Measurements from ENCODE around the gene RYR2.

The RYR2 gene

GRCh38 chr1:237383791-237384190 lies 341.8 kb downstream of the RYR2 start:
- DNase-seq: no peak

- no peak for DNase-seq
Measured at GRCh38 chr1:237384213-237384612, 342.2 kb downstream of the RYR2 start.

DNA sequence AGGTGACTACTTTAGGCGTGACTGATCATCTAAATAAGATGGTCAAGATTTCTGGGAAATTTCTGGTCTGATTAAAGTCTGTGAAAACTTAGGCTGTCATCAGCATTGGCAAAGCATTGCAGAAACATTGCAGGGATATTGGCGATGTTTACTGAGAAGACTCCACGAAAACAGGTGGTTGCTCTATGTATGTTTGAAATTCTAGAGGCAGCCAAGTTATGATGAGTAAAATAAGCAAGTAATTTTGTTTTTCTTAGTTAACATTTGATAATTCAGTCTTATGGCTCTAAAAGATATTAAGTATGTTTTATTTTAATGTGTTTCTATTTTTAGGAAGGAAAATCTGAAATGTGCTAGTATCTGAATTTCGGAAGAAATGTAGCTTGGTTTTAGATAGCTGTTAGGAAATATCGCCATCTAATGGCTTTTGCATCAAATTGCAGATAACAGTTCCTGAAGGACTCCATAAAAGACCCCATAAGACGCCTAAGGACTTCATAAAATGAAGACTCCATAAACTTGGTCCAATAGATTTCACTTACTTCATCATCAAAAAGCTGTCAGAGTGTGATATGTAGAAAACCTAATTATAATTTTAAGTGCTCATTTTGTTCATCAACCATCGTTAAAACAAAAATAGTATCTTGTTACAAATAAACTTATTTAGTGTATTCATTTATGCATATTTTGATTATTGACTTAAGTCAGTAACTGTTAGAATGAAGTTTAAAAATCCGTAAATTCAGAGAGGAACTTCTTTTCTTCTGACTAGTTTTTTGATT lies 344.6 kb downstream of the RYR2 start:
- no peak for DNase-seq

GRCh38 chr1:237387144-237387505 lies 345.1 kb downstream of the RYR2 start:
- DNase-seq: no peak

GRCh38 chr1:237390823-237391222 lies 348.8 kb downstream of the RYR2 start:
- no peak for DNase-seq

DNA sequence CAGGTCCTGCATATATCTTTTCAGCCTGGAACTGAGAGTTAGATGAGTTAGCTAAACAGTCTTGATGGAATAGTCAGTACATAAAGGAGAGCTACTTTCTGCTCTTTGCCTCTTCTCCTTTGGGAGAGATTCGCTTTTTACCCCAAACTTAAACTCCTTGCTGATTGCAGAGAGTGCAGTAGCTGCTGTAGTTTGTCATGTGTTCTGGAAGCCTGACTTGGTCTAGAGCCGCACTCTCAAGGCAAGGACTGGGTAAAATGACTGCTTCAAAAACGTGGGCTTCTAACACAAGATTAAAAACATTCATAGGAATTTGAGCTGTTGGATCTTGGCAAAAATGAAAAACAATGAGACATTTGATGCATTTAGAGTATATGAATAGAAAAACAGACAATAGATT lies 351.6 kb downstream of the RYR2 start:
- DNase-seq: no peak

GRCh38 chr1:237394281-237394680 lies 352.3 kb downstream of the RYR2 start:
- no peak for DNase-seq

- DNase-seq: no peak
Measured at GRCh38 chr1:237396426-237396825, 354.4 kb downstream of the RYR2 start.

DNA sequence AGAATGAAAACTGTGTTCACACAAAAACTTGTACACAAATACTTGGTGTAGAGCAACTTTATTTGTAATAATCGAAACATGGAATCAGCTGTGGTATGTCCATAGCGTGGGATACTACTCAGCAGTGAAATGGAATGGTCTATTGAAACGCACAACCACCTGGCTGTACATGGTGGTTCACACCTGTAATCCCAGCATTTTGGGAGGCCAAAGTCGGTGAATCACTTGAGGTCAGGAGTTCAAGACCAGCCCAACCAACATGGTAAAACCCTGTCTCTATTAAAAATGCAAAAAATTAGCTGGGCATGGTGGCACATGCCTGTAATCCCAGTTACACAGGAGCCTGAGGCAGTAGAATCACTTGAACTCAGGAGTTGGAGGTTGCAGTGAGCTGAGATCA lies 356.8 kb downstream of the RYR2 start:
- no peak for DNase-seq

- DNase-seq: no peak
Measured at GRCh38 chr1:237405912-237406311, 363.9 kb downstream of the RYR2 start.

GRCh38 chr1:237411621-237412020 lies 369.6 kb downstream of the RYR2 start:
- no peak for DNase-seq

DNA sequence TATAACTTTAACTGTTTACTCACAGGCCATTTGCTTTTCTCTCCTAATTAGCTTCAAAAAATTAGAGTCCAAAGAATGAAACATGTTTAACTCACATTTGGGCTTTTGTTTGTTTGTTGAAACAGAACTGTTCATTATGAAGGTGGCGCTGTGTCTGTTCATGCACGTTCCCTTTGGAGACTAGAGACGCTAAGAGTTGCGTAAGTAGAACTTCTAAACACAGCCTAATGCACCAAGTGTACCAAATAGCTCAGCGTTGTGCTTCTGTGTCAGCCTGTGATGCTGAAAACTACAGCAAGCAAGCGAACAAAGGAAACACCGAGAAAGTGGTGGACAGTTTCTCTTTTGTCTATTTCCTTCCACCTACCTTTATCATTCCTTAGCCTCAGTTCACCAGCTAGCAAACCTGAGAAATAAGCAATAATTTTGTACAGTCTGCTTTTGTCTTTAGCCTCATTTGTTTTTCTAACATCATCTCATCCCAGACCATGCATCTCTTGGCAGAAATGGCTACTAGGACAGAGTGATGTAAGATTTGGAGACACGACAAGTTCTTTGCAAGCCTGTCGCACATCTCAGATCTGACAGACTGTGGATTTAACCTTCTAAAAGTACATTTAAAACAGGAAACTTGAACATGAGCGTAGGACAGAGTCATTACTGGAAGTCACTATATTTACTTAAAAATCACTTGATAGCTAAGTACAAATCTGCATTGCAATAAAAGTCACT lies 375.1 kb downstream of the RYR2 start:
- no peak for DNase-seq

DNA sequence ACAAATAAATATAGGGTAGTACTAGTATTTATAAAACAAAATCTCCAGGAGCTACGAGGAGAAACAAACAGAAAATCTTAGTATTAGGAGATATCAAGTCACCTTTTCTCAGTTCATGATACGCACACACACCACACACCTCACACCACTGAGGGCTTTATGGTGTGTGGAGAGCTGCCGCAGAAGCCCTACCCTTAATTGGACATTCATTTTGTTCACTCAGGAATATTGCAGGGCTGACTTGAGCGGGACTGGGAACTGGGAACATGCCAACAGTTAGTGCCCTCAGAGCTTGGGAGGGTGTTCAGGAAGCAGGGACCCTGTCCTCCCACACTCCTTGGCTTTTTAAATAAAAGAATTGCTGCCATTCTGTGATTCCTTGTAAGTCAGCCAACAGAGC lies 386.8 kb downstream of the RYR2 start:
- DNase-seq: no peak

- DNase-seq: no peak
Measured at GRCh38 chr1:237429252-237429651, 387.3 kb downstream of the RYR2 start.

DNA sequence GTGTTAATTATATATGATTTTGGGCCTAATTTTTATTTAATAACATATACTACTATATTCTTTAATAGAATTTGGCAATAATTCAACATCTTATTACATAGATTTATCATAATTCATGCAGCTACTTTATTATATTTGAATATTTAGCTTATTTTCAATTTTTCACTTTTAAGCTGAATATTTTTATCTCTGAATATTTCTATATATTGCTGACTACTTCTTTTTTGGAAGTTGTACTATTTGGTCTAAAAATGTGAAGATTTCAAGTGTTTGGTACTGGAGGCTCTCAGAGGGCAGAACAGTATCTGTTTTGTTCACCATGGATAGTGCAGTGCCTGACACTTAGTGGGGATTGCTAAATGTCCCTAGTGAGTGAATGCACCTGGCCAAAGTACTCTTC lies 389.5 kb downstream of the RYR2 start:
- no peak for DNase-seq

DNA sequence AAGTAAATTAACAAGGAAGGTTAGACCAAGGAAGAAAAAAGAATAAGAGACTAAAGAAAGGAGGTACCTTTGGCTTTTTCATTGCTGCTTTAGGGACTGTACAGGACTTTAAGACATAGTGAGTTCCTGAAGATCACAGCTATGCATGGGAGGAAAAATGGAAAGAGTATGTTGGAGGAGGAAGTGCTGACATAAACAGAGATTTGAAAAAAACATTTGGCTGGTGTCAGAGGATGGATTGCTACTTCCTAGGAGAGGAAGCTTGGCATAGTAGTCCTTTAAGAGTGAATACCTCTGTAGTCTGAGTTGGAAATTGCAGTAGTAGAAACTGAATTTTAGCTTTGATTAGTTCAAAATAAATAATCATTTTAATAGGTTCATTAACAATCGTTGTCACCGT lies 398.4 kb downstream of the RYR2 start:
- DNase-seq: no peak

DNA sequence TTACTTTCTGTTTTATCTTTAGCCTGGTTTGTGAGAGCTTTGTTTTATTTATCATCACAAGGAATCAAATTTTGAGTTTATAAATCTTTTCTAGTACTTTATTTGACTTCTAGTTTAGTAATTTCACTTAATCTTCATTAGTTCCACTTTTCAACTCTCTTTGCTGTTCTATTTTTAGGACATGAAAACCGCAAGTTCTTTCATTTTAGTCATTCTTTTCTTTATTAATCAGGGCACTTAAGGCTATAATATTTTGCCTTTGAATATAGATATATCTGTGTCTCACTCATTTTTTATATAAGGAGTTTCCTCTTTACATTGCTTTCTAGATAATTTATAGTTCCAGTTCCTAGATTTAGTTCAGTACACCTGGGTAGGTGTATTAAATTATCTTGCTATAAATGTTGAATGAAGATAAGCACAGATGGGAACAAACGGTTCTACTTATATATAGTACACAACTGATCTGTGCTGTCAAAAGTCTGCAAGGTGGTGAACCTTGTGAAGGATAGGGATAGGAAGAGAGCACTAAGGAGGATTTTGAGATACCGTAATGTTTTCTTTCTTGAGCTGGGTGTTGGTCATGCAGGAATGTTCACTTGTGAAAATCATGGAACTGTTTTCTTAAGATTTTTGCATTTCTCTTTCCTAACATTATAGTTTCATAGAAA lies 402.3 kb downstream of the RYR2 start:
- DNase-seq: no peak

- DNase-seq: no peak
Measured at GRCh38 chr1:237448042-237448441, 406.1 kb downstream of the RYR2 start.

DNA sequence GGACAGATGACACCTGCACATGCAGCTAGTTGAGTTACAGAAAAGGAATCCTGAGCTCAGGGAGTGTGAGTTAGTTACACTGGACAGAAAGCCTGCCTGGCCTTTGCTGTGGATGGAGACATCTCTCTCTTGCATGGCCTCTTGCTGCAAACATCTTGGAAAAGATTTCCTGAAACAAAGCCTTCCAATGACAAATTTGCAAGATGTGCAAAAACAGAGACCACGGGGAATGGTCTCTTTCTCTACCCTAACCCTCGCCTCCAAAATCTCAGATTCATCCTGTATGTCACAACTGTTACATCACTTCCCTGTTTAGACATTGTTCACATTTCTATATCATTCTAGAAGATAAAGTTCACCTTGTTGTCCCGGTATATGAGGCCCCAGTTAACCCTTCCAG lies 415.6 kb downstream of the RYR2 start:
- DNase-seq: no peak

- no peak for DNase-seq
Measured at GRCh38 chr1:237467320-237467719, 425.3 kb downstream of the RYR2 start.

- DNase-seq: no peak
Measured at GRCh38 chr1:237470712-237471338, 428.8 kb downstream of the RYR2 start.

DNA sequence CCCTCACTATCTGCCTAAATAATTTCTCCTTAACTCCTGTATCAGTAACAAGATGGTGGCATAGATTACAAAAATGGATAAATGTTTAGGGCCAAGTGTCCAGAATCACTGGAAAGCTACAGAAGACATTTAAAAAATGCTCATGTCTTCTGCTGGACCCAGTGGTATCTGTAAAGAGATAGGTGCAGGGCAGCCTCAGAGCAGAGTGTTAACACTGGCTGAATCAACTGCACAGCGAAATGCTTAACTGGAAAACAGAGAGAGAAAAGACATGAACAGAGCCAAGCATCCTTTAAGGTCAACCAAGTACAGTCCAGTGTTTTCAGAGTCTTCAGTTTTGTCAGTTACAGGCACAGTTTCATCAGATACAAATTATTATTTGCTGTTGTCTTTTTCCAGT lies 429.4 kb downstream of the RYR2 start:
- DNase-seq: no peak

- no peak for DNase-seq
Measured at GRCh38 chr1:237471956-237472355, 430.0 kb downstream of the RYR2 start.

DNA sequence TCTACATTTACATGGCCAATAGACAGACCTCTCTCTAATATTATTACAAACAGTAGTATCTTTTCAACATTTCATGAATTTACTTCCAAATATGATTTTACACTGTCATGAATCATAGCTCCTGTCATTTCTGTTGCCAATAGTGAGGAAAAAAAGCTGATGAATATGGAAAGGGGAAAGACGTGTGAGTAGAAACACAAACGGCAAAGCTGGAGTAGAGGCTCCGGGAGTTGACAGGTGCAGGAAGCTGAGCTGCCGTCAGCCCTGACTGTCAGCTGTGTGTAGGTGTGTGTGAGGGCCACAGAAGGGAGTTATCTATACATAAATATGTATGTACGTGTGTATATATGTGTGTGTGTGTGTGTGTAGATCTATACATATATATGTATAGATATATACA lies 431.9 kb downstream of the RYR2 start:
- no peak for DNase-seq

All from activated T-cell treated with anti-CD3 and anti-CD28 coated beads, Interleukin-2, amount 50 U/mL, for 48 hours (primary cell).